ENCODE results near the gene PRKN.

- TF ChIP-seq CTCF (IDR thresholded peaks at IDR 0.05), result no peak
- TF ChIP-seq POLR2A (IDR thresholded peaks at IDR 0.05), result no peak
Observed at GRCh38 chr6:161407115-161407514, 1320.5 kb downstream of the PRKN start.

Data from tibial nerve (tissue), 3 donors.